Endometrium (tissue), 2 donors: ENCODE measurements around the gene RALGPS2.

ENCODE experiments used
- FAIRE-seq: peaks from 2 replicates; lab custom pipeline; 2012; peaks lifted over from hg19 to GRCh38; lab: Jason Lieb, UNC
- donor health status: control.
- donor health status: control.

RALGPS2 gene, protein sequence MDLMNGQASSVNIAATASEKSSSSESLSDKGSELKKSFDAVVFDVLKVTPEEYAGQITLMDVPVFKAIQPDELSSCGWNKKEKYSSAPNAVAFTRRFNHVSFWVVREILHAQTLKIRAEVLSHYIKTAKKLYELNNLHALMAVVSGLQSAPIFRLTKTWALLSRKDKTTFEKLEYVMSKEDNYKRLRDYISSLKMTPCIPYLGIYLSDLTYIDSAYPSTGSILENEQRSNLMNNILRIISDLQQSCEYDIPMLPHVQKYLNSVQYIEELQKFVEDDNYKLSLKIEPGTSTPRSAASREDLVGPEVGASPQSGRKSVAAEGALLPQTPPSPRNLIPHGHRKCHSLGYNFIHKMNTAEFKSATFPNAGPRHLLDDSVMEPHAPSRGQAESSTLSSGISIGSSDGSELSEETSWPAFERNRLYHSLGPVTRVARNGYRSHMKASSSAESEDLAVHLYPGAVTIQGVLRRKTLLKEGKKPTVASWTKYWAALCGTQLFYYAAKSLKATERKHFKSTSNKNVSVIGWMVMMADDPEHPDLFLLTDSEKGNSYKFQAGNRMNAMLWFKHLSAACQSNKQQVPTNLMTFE

DNA sequence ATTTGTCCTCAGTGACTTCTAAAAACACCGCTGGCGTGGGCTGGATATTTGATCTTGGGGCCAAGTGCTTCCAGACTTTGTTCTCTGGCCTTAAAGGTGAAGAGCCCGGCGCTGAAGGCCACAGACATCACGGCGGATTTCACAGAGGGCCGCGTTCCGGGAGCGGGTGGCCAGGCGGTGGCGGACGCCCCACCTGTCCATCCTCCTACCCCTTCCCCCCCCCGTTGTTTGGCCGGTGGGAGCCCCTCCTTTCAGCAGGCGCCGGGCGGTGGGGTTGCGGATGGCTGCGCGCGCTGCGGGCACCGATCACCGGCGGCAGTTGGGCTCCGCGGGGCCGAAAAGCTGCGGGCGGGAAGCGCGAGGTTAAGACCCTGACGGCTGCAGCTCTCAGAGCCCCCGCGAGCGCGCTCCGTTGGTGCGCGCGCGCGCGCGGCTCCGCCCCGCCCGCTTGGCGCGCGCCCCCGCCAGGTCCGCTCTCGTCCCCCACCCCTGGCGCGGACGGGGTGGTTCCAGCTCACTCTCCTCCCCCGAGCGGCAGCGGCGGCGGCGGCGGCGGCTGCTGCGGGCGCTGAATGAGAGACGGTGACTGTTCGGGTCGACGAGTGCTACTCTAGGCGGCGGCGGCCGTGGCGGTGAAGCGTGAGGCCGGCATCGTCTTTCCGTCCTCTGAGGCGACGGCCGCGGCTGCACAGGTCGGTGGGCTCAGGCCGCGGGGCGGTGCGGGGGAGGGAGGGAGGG lies at the start of gene RALGPS2:
RALGPS2 (plus strand) TSS at position 517 of the 738 bp plus-strand sequence. CDS start 51,521 bp downstream, outside the sequence.
- FAIRE-seq: no peak

DNA sequence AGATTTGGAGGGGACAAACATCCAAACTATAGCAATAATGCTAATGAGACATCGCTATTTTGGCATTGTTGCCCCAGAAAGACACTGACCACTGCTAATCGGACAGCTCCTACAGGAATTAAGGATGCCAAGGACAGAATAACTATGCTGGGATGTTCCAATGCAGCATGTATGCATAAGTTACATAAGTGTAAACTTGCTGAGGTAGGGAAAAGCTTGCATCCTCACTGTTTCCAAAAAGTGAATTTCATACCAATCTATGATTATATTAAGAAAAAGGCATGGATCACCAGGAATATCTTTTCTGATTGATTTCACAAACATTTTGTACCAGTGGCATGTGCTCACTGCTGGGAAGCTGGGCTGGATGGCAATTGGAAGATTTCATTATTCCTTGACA lies 45.8 kb upstream of the RALGPS2 start:
- no peak for FAIRE-seq

DNA sequence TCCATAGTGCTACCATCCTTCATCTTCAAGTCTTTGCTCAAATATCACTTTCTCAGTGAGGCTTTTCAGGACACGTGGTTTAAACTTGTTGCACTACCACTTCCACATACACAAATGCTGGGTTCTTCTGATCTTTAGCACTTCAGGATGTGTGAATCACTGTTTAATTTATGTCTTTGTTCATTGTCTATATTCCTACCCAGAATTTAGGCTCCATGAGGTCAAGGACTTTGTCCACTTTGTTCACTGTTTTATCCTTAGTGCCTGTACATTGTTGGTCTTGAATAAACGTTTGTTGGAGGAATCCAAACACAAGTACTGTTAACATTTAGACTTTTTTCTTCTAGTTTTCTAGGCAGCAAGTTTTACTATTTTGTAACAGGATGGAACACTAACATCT lies 42.6 kb upstream of the RALGPS2 start:
- no peak for FAIRE-seq

DNA sequence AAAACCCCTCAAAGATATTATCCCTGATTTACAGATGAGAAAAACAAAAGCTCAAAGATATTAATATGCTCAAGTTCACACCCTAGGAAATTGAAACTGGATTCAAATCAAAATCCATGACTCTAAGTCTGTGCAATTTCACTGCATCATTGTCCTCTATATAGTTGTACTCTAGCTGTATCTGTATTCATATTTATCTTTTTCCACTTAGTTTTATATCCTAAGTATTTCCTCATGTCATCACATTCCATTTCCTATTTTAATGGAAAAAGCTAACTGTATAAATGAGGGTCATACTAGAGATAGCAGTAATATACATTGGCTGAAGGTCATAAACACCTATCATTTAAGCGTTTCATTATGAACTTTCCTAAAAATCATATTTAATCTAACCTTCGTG lies 42.2 kb upstream of the RALGPS2 start:
- no peak for FAIRE-seq

DNA sequence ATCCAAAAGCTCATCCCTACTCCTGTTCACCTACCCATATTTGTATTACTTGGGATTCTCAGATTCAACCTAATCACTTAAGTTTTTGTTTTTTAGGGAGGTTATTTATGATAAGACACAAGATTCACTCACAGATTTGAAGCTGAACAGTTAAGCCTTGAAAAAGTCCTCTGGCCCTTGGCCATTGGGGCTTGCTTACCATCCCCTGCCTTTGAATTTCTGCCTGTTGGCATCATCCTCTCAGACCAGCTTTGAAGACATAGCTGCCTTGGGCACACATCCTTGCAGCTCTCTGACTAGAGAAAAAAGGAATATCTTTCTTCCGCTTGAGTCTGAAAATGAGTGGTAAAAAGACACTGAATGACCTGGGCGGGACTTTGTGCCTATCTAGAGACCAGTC lies 41.8 kb upstream of the RALGPS2 start:
- FAIRE-seq: no peak

DNA sequence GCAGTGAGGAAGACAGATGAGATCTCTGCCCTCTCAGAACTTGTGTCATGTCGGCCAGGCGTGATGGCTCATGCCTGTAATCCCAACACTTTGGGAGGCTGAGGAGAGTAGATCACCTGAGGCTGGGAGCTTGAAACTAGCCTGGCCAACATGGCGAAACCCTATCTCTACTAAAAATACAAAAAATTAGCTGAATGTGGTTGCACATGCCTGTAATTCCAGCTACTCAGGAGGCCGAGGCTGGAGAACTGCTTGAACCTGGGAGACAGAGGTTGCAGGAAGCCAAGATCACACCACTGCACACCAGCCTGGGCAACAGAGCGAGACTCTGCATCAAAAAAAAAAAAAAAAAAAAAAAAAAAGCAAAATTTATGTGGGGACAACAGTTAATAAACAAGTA lies 40.9 kb upstream of the RALGPS2 start:
- no peak for FAIRE-seq

DNA sequence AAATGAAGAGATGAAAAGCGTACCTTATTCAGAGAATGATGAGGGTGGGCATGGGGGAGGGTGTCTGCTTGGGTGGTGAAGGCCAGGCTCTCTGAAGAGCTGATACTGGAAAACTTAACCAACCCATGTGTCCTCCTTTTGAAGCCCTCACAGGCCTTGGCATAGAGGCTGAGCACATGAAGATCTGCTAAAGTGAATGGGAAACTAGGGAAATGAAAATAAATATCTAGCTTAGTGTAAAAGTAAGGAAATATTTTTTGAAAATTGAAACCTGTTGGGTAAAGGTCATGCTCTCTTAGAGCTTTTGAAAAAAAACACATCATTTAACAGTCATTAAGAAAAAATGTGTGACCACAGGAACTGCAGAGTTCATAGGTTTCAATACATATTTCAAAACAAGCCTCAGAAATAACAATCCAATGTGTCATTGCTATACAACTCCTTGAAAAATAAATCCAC lies 40.5 kb upstream of the RALGPS2 start:
- no peak for FAIRE-seq

DNA sequence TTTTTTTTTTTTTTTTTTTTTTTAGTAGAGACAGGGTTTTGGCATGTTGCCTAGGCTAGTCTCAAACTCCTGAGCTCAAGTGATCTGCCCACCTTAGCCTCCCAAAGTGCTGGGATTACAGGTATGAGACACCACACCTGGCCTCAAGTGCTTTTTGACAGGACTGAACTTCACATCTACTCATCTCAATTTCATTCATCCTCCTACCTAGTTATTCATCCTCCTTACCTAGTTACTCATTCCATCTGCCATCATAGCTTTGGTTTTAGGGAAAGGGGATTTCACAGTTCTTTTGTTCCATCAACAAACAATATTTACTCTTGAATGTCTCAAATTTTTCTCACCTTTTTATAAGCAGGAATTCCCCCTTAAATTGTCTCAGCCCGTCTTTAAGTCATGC lies 38.6 kb upstream of the RALGPS2 start:
- FAIRE-seq: no peak

DNA sequence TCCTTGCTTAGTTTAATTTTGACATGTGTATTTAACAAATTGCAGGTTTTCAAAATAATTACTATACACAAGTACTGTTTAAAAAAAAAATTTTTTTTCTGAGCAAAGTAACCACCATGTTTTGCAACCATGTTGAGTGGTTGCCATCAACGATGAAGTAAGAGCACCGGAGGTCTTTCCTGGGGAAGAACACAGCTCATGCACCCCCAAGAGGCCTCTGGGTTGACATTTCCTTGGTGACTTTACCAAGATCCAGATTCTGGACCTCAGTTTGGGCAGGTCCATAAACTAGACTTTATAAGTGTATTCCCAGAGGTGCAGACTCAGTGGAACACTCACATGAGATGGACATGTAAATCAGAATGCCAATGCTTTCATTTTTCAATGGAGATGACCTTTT lies 36.8 kb upstream of the RALGPS2 start:
- no peak for FAIRE-seq

DNA sequence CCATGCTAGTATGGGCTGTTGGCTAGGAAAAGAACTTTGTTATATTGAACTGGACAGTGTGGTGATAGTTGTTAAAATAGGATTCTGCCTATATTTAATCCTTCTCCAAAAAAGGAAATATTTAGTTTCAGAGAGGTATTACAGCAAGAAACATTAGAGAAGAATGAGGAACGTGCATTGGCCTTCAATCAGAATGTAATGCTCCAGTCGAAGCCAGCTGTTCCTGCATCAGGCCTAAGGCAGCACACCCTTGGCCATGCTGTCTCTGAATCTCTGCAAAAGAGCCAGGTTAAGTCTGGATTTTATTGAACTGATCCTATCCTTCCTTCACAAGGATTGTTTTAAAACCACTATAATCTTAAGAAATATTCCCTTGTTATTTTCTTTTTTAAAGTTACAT lies 35.3 kb upstream of the RALGPS2 start:
- FAIRE-seq: no peak

DNA sequence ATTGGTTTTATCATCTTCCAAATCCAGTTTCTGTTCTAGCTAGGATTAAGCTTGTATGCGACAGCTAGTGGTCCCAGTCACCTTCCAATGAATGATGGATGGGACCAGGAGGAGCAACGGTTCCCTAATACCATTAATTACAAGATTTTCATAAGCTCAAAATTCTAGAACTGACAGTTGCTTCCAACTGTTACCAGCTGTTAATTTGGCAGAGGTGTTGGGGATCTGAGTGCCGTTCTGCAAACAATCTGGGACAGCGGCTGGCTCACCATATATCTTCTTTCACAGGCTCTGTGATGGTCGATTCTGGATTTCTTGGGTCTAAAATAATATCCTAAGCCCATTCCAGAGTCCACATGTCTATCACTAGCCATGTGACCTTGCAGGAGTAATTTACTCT lies 34.5 kb upstream of the RALGPS2 start:
- FAIRE-seq: no peak

DNA sequence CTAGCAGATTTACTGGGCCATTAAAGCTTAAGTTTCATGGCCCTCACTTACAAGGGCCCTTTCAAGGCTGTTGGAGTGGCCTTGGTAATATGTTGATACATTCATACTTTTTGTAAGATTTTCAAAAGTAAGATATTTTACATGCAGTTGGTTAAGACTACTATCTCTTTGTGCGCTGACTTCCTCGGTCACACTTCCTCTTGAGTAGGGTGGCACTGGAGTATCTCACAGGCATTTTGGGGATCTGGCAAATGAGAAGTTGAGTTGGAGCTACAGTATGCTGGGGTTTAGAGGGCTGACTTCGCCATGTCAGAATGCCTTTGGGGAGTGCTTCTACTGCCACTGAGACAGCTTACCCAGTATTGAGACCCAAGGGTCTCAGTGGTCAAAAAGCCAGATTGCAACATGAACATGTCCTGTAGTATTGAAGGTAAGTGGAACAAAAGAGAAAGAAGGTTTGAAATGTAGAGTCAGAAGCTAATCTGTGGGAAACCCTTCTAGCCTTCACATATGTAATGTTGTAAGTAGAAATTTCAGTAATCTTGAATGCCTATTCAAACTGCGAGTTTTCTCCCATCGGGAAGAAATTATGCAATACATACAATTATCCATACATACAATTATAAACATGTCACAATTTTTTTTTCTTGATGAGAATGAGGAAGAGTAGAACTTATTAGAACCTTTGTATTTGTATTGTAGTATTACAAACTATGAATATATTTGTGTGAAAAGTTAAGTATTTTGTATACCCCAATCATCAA lies 32.3 kb upstream of the RALGPS2 start:
- no peak for FAIRE-seq

DNA sequence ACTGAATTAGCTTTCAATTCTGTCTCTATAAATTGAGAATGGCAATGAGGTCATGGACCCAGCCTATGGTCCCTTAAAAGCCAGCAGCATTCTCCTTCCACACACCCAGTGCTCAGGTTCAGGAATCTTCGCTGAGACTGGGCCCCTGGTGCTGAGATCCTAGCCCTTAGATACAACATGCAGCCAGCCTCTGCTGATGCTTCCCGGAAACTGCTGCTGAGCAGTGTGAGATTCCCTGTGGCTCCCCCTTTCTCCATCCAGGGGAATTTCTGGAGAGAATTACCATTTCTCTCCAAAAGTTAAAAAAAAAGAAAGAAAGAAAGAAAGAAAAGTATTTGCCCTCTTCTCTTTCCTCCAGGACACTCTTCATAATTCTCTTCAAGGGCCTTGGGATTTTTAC lies 31.7 kb upstream of the RALGPS2 start:
- FAIRE-seq: no peak

DNA sequence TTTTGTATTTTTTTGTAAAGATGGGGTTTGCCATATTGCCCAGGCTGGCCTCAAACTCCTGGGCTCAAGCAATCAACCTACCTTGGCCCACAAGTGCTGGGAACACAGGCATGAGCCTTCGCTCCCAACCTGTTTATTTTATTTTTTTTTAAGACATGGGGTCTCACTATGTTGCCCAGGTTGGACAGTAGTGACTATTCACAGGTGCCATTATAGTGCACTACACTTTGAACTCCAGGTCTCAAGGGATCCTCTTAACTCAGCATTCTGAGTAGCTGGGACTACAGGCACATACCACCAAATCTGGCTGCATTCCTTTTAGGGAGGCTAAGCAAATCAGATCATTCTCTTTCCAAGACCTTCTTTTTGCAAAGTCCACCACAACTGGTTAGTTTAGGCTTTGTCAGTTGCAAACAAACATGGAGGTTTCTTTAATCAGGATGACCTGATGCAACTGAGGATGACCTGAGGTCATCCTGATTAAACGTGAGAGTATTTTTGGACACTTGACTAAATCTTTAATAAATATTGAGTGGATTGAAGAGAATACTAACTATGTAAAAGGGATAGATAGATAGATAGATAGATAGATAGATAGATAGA lies 30.0 kb upstream of the RALGPS2 start:
- FAIRE-seq: no peak

DNA sequence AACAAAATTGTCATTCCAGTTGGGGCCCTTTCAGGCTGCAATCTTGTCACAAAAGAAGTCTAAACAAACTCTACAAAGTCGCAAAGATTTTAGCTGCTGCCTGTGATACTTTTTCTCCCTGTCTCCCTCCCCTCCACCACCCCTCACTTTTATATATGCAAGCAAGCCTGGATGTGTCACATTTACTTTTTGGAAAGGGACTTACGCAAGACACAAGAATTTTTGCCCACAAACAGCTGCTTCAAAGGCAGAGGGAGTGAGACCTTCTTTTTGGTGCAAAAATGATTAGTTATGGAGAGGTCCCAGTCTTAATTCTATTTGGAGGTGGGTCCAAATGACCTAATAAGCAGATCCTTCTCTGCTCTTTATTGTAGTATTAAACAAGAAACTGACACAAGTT lies 22.9 kb upstream of the RALGPS2 start:
- FAIRE-seq: no peak

DNA sequence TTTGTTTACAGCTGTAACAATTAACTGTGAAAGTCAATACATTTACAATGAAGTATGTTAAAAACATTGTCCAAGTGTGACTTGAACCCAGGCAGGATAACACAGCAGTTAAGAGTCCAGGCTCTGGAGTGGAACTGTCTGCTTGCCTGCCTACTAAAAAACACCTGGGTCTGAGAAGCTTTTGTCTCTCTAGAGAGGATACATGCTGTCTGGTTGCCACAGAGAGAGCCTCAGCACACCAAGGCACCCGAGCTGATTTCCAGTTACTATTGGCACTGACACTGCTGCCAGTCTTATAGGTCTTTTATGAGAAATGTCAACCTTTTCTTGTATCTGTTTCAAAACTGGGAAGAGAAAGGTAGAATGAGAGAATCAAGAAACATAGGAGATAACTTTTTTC lies 20.2 kb upstream of the RALGPS2 start:
- FAIRE-seq: no peak

DNA sequence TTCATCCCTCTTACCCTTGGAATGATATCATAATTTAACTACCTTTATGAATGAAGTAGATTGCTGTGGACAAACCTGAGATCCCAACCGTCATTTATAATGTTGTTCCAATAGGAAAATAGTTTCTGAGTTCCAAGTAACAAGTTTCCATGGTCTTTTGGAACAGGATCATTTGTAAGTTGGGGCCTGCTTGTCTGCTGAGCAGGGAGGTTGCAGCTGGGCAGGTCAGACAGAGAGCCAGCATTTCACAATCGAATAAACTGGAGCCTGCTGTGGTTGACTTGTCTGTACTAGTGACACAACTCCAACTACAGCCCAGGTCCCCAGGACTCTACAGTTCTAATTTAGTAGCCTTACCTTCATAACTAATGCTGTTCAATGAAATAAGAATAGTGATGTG lies 18.6 kb upstream of the RALGPS2 start:
- FAIRE-seq: no peak

DNA sequence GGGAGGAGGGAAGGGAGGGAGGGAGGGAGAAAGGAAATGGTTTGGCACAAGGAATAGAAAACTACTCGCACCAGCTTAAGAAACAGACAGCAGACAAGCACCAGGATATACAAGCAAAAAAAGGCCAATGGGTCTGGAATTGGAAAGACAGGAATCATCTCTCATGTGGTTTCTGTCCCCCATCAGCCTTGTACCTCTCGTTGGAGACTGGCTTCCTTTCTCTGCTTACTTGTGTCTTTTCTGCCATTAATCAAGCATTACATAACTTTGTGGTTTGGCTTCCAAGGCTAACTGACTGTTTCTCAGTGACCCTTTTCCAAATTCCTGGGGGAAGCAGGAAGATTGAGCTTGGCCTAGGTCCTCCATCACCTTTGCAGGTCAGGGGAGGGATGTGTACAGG lies 11.8 kb upstream of the RALGPS2 start:
- FAIRE-seq: no peak

DNA sequence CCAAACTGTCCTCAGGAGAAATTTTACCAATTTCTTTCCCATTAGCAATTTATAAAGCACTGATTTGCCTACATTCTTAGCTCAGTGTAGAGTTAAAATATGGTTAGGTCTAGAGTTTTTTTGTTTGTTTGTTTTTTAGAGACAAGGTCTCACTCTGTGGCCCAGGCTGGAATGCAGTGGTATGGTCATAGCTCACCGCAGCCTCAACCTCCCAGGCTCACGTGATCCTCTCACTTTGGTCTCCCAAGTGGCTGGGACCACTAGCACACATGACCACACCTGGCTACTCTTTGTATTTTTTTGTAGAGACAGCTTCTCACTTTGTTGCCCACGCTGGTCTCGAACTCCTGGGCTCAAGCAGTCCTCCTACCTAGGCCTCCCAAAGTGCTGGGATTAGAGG lies 10.6 kb upstream of the RALGPS2 start:
- FAIRE-seq: no peak

DNA sequence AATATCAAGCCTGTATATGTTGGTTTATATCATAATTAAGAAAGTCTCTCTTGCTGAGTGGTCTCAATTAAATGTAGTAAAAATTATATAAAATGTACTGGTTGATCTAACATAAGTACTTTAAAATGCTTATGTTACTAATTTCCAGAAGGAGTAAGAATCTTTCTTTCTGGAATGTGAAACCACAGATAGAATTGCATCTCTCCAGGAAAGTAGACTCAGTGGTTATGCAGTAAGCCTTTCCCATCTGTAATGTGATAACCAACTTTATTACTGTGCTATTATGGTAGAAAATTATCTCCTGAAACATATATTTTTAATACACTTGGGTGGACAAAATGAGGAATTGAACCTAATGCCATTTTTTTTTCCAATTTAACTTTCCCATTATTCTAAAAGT lies 8.9 kb upstream of the RALGPS2 start:
- no peak for FAIRE-seq

DNA sequence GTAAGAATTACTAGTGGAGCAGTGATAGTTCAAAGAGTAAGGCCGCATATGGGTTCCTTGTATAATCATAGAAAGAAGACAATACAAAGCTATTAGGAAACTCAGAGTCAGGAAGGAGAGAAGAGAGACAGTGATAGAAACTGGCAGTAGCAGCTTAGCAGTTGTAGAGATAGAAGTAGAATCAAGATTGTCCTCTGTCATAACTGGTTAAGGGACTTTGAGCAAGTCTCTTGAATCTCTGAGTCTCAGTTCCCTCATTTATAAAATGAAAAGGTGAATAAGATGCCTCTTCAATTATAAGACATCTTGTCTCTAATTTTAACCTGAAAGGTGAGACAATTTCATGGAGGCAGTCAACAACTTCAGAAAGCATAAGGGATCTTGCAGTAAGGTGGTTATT lies 6.5 kb upstream of the RALGPS2 start:
- FAIRE-seq: no peak

DNA sequence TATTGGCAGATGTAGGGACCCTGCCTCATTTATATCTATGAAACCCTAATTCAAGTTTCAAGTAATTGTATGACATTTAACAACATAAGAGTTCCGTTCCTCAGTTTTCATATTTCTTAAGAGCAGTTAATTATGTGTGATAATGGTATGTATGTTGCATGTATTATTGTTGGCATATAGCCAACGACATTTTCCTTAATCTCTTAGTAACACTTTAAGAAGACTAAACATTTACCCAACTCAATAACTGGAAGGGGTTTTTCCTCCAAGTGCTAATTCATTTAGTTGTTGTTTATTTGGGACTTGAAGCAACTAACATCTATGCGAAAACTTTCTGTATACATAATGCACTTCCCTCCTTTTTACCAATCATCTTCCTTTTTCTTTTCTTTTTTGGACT lies 1.5 kb upstream of the RALGPS2 start:
- no peak for FAIRE-seq
